GM23248 (cell line): ENCODE results near the gene SLITRK3. TPM values are rescaled to one million over a fixed set of nuclear protein-coding genes. Genes with fewer than 3 reads are reported as not detected.

Experiments used
- DNase-seq: peaks from one replicate; pipeline ENCODE4 v3.0.0-alpha.2; 2015
- H2AFZ ChIP-seq: fragments of 200-600 bp; sonication (generic); 2 replicates; pipeline ENCODE4 v1.6.1; 2016; ENCODE audit warnings: antibody characterized with exemption
- H3F3A ChIP-seq: fragments of 200-600 bp; sonication (generic); 2 replicates; pipeline ENCODE4 v1.6.1; 2016; ENCODE audit warnings: mild to moderate bottlenecking, antibody characterized with exemption, mixed run types; ENCODE audit not compliant: insufficient read depth
- H3K27ac ChIP-seq: fragments of 200-600 bp; sonication (generic); 2 replicates; pipeline ENCODE4 v1.5.1; 2016; ENCODE audit warnings: mild to moderate bottlenecking
- H3K27me3 ChIP-seq: fragments of 200-600 bp; sonication (generic); replicated peaks from 2 replicates; pipeline ENCODE4 v1.6.1; 2016; ENCODE audit warnings: mild to moderate bottlenecking; ENCODE audit not compliant: insufficient read depth
- H3K36me3 ChIP-seq: fragments of 200-600 bp; sonication (generic); 2 replicates; pipeline ENCODE4 v1.6.1; 2016; ENCODE audit warnings: low read depth, mild to moderate bottlenecking
- H3K4me1 ChIP-seq: fragments of 200-600 bp; sonication (generic); 2 replicates; pipeline ENCODE4 v1.6.1; 2016; ENCODE audit warnings: mild to moderate bottlenecking; ENCODE audit not compliant: insufficient read depth
- H3K4me2 ChIP-seq: fragments of 200-600 bp; sonication (generic); one replicate; pipeline ENCODE4 v1.6.1; 2016; ENCODE audit warnings: mild to moderate bottlenecking; ENCODE audit not compliant: unreplicated experiment
- H3K4me3 ChIP-seq: fragments of 200-600 bp; sonication (generic); 2 replicates; pipeline ENCODE4 v1.5.1; 2016; ENCODE audit warnings: mild to moderate bottlenecking
- H3K79me2 ChIP-seq: fragments of 200-600 bp; sonication (generic); 2 replicates; pipeline ENCODE4 v1.6.1; 2016; ENCODE audit warnings: mild to moderate bottlenecking; ENCODE audit not compliant: insufficient read depth
- H3K9ac ChIP-seq: fragments of 200-600 bp; sonication (generic); 2 replicates; pipeline ENCODE4 v1.6.1; 2016; ENCODE audit warnings: mild to moderate bottlenecking
- H3K9me2 ChIP-seq: fragments of 200-600 bp; sonication (generic); 2 replicates; pipeline ENCODE4 v1.6.1; 2016; ENCODE audit warnings: mixed run types, mild to moderate bottlenecking, moderate library complexity; ENCODE audit not compliant: insufficient read depth
- H3K9me3 ChIP-seq: fragments of 200-600 bp; sonication (generic); one replicate; pipeline ENCODE4 v1.6.1; 2017; ENCODE audit warnings: low read depth
- H4K20me1 ChIP-seq: fragments of 200-600 bp; sonication (generic); 2 replicates; pipeline ENCODE4 v1.6.0; 2016; ENCODE audit not compliant: insufficient read depth
- EZH2 ChIP-seq: fragments of 200-600 bp; sonication (generic); IDR thresholded peaks from 2 replicates; pipeline ENCODE4 v1.6.1; 2018; ENCODE audit warnings: antibody characterized with exemption, mild to moderate bottlenecking; ENCODE audit not compliant: insufficient read depth, poor library complexity, severe bottlenecking
- EZH2phosphoT487 ChIP-seq: fragments of 200-600 bp; sonication (generic); IDR thresholded peaks from 2 replicates; pipeline ENCODE4 v1.6.1; 2018; ENCODE audit warnings: antibody characterized with exemption, moderate library complexity, mild to moderate bottlenecking, low read depth; ENCODE audit not compliant: insufficient read depth
- WGBS, 2 experiments: methylation state at CpG; one replicate each; pipeline ENCODE4 v1.1.6; 2015 to 2017; ENCODE audit warnings: low lambda C conversion rate in 2 of 2, low coverage in 1 of 2; ENCODE audit errors: missing lambda C conversion rate in 2 of 2; 5-methylcytosine and 5-hydroxymethylcytosine counted together
- in situ Hi-C: fragments of 300-500 bp; cut with MboI; formaldehyde crosslinking; loops from 2 replicates; pipeline ENCODE4 v1.15.0; 2020
- polyA plus RNA-seq: library from polyadenylated mRNA; unstranded; fragments of >200 nt; fragmentation: Nextera tagmentation; extraction: Ambion mirVana; gene quantifications from 2 replicates; pipeline ENCODE4 v1.2.1, GENCODE V29; 2016
- total RNA-seq: library from RNA; depleted of rRNA; stranded (reverse); fragments of >200 nt; shearing (Covaris generic); gene quantifications from 2 replicates; pipeline ENCODE4 v1.2.3, GENCODE V29; 2014; rRNA removed

SLITRK3 gene, protein sequence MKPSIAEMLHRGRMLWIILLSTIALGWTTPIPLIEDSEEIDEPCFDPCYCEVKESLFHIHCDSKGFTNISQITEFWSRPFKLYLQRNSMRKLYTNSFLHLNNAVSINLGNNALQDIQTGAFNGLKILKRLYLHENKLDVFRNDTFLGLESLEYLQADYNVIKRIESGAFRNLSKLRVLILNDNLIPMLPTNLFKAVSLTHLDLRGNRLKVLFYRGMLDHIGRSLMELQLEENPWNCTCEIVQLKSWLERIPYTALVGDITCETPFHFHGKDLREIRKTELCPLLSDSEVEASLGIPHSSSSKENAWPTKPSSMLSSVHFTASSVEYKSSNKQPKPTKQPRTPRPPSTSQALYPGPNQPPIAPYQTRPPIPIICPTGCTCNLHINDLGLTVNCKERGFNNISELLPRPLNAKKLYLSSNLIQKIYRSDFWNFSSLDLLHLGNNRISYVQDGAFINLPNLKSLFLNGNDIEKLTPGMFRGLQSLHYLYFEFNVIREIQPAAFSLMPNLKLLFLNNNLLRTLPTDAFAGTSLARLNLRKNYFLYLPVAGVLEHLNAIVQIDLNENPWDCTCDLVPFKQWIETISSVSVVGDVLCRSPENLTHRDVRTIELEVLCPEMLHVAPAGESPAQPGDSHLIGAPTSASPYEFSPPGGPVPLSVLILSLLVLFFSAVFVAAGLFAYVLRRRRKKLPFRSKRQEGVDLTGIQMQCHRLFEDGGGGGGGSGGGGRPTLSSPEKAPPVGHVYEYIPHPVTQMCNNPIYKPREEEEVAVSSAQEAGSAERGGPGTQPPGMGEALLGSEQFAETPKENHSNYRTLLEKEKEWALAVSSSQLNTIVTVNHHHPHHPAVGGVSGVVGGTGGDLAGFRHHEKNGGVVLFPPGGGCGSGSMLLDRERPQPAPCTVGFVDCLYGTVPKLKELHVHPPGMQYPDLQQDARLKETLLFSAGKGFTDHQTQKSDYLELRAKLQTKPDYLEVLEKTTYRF
- total RNA-seq (not detected in 2 replicates), polyA plus RNA-seq (not detected in 2 replicates)

DNA sequence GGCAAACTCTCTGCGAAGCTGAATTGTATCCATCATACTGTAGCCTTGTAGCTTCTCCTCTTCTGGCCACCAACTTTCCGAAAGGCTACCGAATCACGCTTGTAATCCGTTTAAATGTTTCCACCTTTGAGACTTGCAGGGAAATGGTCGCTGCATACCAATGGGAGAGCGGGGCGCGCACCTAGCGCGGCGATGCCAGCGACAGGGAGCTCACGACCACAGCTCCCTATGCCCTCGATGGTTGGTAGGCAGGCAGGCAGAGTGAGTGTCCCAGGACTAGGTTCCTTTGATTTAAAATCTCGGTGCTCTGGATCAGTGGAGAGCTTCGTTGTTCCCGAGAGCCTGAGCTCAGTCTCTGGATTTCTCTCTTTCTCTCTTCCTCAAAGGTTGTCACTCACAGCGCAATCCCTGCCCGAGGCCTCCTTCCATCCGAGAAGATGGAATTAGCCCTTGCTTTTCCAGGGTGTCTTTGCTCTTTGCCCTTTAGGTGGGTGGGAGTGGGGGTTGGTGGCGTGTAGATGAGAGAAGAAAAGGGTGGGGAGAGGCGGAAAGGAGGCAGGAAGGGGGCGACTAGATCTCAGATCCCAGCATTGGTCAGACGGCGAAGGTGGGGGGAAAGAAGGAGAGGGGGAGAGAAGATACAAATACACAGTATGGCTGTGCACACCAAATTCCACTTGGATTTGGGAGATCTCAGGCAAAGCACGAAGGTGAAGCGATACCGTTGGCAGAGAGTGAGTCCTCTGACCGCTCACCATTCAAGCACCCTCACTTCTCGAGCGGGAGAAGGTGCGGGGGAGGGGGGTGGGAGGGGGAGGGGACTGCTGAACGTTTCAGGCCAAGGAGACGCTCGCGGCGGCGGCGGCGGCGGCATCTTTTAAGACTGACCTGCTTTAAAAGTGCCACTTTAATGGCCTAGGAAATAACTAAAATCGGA is at the start of gene SLITRK3:
TSS of gene SLITRK3 (minus strand) at position 745 of the 937 bp plus-strand sequence. CDS start 5,554 bp downstream, outside the sequence.
- Histone ChIP-seq H3K4me1 (no peaks in the 10 kb centered on the region), H3K4me3 (peak within 1 kb of the TSS; percentile 36), H3K36me3 (no peaks in the 10 kb centered on the region), H3K9ac (no peak within 1 kb of the TSS), H3K27ac (no peak within 1 kb of the TSS), H3K9me2 (no peaks in the 10 kb centered on the region), H3K27me3 (peaks cover 41% of the 10 kb centered on the region), H3F3A (no peaks in the 10 kb centered on the region), H3K9me3 (no peaks in the 10 kb centered on the region), H3K79me2 (no peaks in the 10 kb centered on the region), H2AFZ (peak within 1 kb of the TSS; percentile 63), H3K4me2 (peak within 1 kb of the TSS; percentile 51), H4K20me1 (no peaks in the 10 kb centered on the region)
- TF ChIP-seq EZH2 (no peak), EZH2phosphoT487 (no peak)
- WGBS, 2 experiments = 11 to 13% methylated on average over 31 to 43 of the region's 43 CpGs
- in situ Hi-C loops = no loop called here
- no peak for DNase-seq

DNA sequence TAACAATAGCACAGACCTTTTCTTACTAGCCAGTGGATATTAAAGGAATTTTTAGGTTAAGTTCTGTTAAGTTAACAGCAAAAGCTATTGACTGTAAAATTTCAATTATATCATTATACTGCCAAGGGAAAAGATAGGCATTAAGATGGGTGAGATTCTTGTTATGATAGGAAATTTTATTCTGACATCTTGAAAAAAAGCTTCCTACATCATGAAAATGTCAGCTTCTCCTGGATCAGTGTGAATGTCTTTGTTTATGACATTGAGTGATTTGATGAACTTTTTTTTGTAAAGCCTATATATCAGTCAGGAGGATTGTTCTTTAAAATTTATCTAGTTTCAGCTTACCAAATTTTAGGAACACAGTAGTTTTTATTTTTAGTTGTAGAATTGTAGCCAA is 47.4 kb upstream of the SLITRK3 start:
- no peaks in the 10 kb centered on the region for H3F3A ChIP-seq
- H3K9ac ChIP-seq = no peak overlapping the region
- no peak overlapping the region for H2AFZ ChIP-seq
- no peaks in the 10 kb centered on the region for H4K20me1 ChIP-seq
- no peaks in the 10 kb centered on the region for H3K9me2 ChIP-seq
- no peaks in the 10 kb centered on the region for H3K79me2 ChIP-seq
- TF ChIP-seq EZH2 = no peak
- no peak for TF ChIP-seq EZH2phosphoT487
- no peaks in the 10 kb centered on the region for H3K9me3 ChIP-seq
- no peaks in the 10 kb centered on the region for H3K4me1 ChIP-seq
- no peaks in the 10 kb centered on the region for H3K27me3 ChIP-seq
- H3K4me3 ChIP-seq = no peak overlapping the region
- H3K27ac ChIP-seq = no peak overlapping the region
- no peak overlapping the region for H3K4me2 ChIP-seq
- no peak for DNase-seq
- in situ Hi-C loops = no loop called here
- no peaks in the 10 kb centered on the region for H3K36me3 ChIP-seq

DNA sequence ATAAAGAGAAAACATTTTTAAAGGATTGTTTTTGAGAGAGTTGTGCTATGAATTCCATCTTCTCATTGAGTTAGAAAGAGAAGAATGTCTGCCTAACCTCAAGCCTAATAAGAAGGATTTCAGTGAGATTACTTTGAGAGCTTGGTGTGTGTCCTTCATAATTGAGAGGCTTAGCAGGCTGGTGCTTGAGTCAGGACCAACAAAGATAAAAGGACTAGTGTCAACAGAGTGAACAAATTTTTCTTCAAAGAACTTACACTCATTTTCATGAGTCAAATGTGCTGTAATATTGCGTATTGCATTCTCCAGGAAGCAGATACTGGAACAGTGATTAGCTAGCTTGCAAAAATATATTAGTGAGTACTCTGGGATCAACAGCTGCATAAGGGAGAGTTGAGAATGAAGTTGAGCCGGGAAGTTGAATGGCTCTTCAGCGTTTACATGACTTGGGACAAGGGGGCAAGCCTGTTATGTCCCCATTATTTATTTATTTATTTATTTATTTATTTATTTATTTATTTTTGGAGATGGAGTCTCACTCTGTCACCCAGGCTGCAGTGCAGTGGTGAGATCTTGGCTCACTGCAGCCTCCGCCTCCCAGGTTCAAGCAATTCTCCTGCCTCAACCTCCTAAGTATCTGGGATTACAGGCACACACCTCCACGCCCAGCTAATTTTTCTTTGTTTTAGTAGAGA is 37.5 kb upstream of the SLITRK3 start:
- H3K9ac ChIP-seq = no peak overlapping the region
- H2AFZ ChIP-seq = no peak overlapping the region
- no peaks in the 10 kb centered on the region for H3K27me3 ChIP-seq
- 51 to 52% methylated on average over 5 of the region's 5 CpGs for WGBS, 2 experiments
- no peak overlapping the region for H3K27ac ChIP-seq
- no peaks in the 10 kb centered on the region for H3K9me2 ChIP-seq
- in situ Hi-C loops = no loop called here
- H3K36me3 ChIP-seq = no peaks in the 10 kb centered on the region
- TF ChIP-seq EZH2phosphoT487 (no peak), EZH2 (no peak)
- H3F3A ChIP-seq = no peaks in the 10 kb centered on the region
- no peaks in the 10 kb centered on the region for H3K4me1 ChIP-seq
- H3K4me2 ChIP-seq = no peak overlapping the region
- no peak overlapping the region for H3K4me3 ChIP-seq
- H4K20me1 ChIP-seq = no peaks in the 10 kb centered on the region
- no peaks in the 10 kb centered on the region for H3K9me3 ChIP-seq
- H3K79me2 ChIP-seq = no peaks in the 10 kb centered on the region
- no peak for DNase-seq
